GM19025 (cell line): ENCODE measurements around the gene QKI.
"Not testable (repeated sequence)": the region's sequence is repeated elsewhere in the genome, so short reads cannot be mapped to it uniquely, and the experiment has no call there.

ENCODE experiments used
- ATAC-seq: cut with Tn5 transposase; IDR thresholded peaks from one replicate; pipeline ENCODE4 v1.9.1; 2021; ENCODE audit warnings: mild to moderate bottlenecking, low read depth, moderate library complexity; ENCODE audit not compliant: unreplicated experiment

Gene QKI

DNA sequence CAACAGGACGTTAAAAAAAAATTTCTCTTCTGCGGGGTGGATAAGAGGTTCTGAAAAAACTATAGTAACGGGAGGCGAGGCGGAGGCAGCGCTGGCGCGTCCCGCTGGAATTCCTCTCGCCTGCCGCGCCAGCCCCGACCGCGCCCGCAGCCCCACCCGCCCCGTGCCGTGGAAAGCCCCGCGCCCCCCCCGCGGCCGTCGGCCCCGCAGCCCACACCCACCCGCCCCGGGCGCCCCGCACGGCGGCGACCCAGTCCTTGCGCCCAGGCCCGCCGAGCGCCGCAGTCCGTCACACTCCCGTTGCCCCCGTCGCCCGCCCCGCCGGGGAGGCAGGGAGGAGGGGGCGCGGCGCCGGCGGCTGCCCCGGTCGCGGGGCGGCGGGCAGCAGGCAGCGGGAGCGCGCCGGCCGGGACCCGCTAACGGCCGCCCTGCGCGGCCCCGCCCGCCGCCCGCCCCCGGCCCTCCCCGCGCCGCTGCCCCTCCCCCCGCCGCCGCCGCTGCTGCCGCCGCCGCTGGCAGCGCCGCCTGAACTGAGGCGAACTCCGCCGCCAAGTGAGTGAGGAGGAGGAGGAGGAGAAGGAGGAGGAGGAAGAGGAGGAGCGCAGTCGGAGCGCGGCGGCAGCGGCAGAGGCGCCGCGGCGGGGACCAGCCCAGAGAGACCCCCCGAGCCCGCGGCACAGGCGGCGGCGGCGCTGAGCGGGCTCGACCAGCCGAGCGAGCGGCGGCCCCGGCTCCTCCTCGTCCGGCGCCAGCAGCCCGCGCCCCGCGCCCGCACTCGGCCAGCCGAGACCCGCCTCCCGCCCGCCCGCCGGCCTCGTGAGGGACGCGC, at the start of gene QKI:
Gene QKI, plus strand, starts transcription at position 602 of the 829 bp plus-strand sequence. CDS start 476 bp downstream, outside the sequence.
- ATAC-seq: peak; percentile 41

DNA sequence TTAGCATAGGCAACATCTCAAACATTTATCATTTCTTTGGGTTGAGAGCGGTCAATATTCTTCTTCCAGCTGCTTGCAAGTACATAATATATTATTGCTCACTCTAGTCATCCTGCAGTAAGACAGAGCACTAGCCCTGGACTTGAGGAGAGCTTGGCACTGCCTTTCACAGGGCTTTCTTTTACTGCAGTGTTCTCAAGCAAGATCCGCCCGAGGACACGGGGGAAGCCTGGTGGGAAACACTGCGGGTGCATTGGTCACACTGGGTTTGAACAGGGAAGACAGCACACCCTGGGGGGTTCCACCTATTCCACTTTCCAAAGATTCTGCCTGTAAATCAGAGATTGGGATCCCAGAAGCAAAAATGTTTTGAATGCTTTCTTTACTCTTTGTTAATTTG, 48.2 kb upstream of the QKI start:
- no peak for ATAC-seq

GRCh38 chr6:163367497-163368183, 46.9 kb upstream of the QKI start:
- no peak for ATAC-seq

GRCh38 chr6:163369141-163369540, 45.4 kb upstream of the QKI start:
- ATAC-seq: no peak

DNA sequence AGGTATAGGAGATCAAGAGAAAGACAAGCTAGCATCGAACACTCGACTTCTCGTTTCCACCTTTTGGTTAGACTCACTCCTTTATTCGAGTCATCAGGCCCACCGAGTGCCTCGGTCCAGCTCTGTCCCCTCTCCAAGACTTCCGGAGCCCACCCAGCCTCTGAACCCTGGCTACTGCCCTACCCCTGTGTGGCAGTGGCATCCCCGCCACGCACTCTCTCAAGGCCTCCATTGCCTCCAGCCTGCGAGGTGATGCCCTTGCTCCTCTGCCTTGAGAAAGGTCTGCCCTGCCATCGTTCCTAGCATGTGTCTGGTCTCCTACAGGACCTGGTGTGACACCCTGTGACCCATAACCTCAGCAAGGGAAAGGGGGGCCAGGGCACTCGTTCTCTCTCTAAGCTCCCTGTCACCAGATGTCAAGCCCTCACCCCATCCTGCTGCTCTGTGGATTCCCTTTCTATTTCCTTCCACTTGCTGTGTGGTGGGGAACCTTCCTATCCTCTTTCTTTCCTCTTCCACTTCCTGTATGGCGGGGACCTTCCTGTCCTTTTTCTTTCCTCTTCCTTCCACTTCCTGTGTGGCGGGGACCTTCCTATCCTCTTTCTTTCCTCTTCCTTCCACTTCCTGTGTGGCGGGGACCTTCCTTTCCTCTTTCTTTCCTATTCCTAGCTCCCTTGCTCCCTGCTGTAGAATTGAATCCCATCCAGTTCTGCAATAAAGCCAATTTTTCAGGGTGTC, 44.7 kb upstream of the QKI start:
- ATAC-seq: no peak

DNA sequence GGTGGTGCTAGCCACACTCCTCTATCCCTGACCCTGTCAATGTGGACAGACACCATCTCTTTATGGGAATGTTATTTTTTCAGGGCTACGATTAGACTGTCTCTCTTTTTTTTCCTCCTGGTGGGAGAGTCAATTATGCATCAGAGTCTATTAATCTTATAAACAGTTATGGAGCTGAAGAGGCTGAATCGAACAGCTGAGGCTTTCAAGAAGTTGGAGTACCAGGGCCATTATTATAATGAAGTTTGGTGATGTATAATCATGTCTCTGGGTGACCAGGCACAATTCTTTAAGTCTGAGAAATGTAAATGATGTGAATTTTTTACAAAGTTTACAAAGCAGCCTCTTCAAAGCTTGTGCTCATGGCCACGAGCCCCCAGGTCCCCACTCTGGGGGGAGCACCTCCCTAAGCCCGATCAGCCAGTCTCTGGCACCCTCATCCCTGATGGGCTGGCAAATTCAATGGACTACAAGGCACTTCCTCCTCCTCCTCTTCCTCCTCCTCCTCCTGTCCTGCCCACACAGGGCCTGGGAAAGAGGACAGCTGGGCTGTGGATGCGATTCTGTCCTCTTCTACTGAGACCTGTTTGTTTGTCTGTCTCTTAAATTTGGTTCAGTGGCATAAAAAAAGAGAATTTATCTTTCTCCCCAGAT, 43.9 kb upstream of the QKI start:
- ATAC-seq: no peak

DNA sequence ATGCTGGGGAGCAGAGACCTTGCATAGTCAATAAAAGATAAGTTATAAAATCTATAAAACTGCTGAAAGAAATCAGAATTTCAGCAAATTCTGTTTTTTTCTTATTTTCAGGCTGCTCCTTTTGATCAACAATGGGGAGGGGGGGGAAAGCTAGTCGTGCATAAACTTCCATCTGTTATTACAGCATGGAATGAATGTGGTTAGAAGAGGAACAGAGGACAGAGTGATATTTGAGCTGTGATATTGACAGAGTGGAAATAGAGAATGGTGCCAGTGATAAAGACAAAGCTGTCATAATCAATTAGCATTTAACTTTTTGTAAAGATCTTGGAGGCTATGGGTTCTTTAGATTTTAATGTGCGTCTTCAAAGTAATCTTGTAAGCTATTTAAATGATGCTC, 43.4 kb upstream of the QKI start:
- ATAC-seq: no peak

GRCh38 chr6:163373240-163373639, 41.3 kb upstream of the QKI start:
- no peak for ATAC-seq

GRCh38 chr6:163375361-163375760, 39.2 kb upstream of the QKI start:
- ATAC-seq: no peak

GRCh38 chr6:163376187-163376586, 38.3 kb upstream of the QKI start:
- no peak for ATAC-seq

GRCh38 chr6:163377561-163377960, 37.0 kb upstream of the QKI start:
- ATAC-seq: no peak

DNA sequence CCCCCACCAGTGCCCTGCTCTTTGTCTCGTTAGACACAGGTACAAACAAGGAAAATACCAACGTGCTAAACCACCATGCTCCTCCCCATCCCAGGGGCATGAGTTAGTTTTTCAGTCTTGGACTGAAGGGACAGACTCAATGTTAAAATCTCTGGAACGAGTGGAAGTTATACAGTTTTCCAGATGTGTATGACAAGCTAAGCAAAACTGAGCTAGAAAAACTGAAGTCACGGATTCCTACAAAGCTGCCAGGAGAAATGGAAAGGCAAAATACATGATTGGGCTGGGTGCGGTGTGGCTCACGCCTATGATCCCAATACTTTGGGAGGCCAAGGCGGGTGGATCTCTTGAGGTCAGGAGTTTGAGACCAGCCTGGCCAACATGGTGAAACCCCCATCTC, 34.3 kb upstream of the QKI start:
- ATAC-seq: no peak

DNA sequence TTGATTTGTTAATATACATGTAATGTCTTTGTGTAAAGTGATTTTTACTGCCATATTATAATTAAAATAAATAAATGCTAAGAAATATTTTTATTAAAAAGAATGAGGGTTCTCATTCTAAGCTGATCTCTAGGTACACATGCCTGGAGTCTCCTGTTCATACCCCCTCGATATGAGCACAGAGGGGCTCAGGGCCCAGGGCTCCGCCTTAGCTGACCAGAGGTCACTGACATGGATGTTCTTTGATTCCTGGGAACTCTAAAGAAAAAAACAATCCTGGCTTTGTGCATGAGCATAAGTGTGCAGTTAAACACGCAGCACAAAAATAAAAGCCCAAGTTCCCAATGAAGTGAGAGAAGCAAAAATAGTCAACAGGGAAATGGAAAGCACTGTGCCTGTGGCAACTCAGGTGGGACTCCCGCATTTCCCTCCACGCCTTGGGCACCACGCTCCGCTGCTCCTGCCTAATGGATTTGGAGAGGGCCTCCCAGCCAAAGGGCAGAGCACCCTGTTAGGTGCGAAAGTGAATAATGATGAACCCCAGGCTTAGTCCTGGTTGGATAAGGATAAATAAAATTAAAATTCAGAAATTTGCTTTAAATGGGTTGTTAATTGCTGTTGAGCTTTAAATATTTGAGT, 33.3 kb upstream of the QKI start:
- no peak for ATAC-seq

GRCh38 chr6:163383396-163383795, 31.1 kb upstream of the QKI start:
- ATAC-seq: not testable (repeated sequence)

GRCh38 chr6:163383912-163384311, 30.6 kb upstream of the QKI start:
- no peak for ATAC-seq

- ATAC-seq: no peak
Observed at GRCh38 chr6:163384510-163384909, 30.0 kb upstream of the QKI start.

DNA sequence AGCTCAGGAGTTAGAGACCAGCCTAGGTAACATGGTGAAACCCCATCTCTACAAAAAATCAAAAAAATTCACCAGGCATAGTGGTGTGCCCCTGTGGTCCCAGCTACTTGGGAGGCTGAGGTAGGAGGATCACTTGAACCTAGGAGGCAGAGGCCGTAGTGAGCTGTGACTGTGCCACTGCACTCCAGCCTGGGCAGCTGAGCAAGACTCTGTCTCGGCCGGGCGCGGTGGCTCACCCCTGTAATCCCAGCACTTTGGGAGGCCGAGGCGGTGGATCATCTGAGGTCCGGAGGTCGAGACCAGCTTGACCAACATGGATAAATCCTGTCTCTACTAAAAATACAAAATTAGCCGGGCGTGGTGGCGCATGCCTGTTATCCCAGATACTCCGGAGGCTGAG, 29.0 kb upstream of the QKI start:
- not testable (repeated sequence) for ATAC-seq

GRCh38 chr6:163386329-163386908, 28.1 kb upstream of the QKI start:
- ATAC-seq: no peak

GRCh38 chr6:163387317-163387716, 27.2 kb upstream of the QKI start:
- ATAC-seq: no peak

- ATAC-seq: no peak
Observed at GRCh38 chr6:163389354-163389753, 25.2 kb upstream of the QKI start.
